HG02973 (cell line): ENCODE measurements around the gene NIPBL.
"Not testable (repeated sequence)": the region's sequence is repeated elsewhere in the genome, so short reads cannot be mapped to it uniquely, and the experiment has no call there.

Experiments
- ATAC-seq: cut with Tn5 transposase; IDR thresholded peaks from one replicate; pipeline ENCODE4 v1.9.1; 2021; ENCODE audit warnings: moderate library complexity; ENCODE audit not compliant: unreplicated experiment

NIPBL gene

GRCh38 chr5:37082977-37083376 lies 206.4 kb downstream of the NIPBL start:
- ATAC-seq: not testable (repeated sequence)

GRCh38 chr5:37086026-37086425 lies 209.5 kb downstream of the NIPBL start:
- not testable (repeated sequence) for ATAC-seq

- no peak for ATAC-seq
Measured at GRCh38 chr5:37086466-37087173, 210.1 kb downstream of the NIPBL start.

GRCh38 chr5:37088009-37088408 lies 211.4 kb downstream of the NIPBL start:
- ATAC-seq: no peak

GRCh38 chr5:37090123-37090726 lies 213.7 kb downstream of the NIPBL start:
- no peak for ATAC-seq

DNA sequence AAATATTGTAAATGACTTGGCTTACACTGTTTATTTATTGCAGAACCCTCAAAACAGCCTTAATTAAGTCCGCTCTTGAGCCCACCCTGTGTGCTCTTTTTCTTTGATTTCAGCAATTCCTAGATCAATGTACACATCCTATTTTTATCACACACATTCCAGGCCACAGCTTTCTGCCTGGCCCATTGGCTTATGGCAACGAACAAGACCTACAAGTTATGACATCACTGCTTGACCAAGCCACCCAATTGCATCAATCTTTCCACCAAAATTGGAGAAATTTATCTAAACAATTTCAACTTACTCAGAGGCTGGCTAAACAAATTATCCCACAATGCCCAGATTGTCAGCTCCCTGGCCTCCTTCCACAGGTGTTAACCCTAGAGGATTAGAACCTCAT lies 214.2 kb downstream of the NIPBL start:
- no peak for ATAC-seq

- ATAC-seq: not testable (repeated sequence)
Measured at GRCh38 chr5:37093795-37094194, 217.2 kb downstream of the NIPBL start.

DNA sequence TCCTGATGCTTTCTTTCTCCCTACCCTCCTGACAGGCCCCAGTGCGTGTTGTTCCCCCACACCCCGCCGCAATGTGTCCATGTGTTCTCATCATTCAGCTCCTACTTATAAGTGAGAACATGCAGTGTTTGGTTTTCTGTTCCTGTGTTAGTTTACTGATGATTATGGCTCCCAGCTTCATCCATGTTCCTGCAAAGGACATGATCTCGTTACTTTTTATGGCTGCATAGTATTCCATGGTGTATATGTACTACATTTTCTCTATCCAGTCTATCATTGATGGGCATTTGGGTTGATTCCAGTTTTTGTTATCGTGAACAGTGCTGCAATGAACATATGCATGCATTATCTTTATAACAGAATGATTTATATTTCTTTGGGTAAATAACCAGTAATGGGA lies 222.7 kb downstream of the NIPBL start:
- not testable (repeated sequence) for ATAC-seq

GRCh38 chr5:37103302-37103701 lies 226.7 kb downstream of the NIPBL start:
- no peak for ATAC-seq

GRCh38 chr5:37109338-37109737 lies 232.8 kb downstream of the NIPBL start:
- no peak for ATAC-seq

DNA sequence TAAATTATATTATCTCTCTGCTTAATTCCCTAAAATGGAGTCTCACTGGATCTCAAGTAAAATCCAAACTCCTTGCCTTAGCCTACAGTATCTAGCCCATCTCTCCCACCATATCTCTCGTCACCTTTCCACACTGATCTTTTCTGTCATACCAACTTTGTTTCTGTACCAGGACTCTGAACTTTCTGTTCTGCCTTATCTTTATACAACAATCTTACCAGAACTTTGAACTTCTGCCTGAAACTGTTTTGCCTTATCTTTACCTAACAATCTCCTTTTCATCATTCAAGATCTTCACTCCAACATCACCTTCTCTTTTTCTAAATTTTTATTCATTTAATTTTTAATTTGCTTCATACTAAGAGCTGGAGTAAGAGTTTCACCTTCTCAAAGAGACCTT lies 233.6 kb downstream of the NIPBL start:
- no peak for ATAC-seq

GRCh38 chr5:37111426-37112382 lies 235.1 kb downstream of the NIPBL start:
- ATAC-seq: peak; percentile 85

- ATAC-seq: no peak
Measured at GRCh38 chr5:37112383-37112991, 235.9 kb downstream of the NIPBL start.
